DMS 273 treated with DMSO at 0.1 percent for 48 hours (cell line): ENCODE data around the gene CAPZB.
"Not testable (repeated sequence)": the region's sequence is repeated elsewhere in the genome, so short reads cannot be mapped to it uniquely, and the experiment has no call there.

Experiments used
- DNase-seq: peaks from one replicate; lab custom pipeline; 2025; lab: John Stamatoyannopoulos, UW

Gene CAPZB

DNA sequence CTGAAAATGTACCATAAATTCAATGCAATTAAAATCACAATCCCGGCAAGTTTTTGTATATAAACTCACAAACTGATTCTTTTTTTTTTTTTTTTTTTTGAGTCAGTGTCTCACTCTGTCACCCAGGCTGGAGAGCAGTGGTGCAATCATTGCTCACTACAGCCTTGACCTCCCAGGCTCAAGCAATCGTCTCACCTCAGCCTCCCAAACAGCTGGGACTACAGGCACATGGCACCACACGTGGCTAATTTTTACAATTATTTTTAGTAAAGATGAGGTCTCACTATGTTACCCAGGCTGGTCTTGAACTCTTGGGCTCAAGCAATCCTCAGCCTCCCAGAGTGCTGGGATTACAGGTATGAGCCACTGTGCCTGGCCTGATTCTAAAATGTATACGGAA, 12.1 kb upstream of the CAPZB start:
- DNase-seq = not testable (repeated sequence)

DNA sequence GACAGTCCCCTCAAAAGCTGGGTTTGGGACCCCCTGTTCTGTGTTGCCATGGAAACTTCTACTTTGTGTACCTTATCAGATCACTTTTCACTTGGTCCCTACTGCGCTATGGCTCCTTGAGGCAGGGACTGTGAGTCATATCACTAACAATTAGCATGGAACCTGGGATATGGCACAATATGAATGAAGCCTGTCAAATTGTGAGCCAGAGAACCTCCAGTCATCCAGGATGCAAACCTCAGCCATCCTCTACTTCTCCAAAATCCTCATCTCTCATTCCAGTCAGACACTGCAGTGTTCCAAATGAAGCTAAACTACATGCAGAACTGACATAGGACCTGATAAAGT, 11.2 kb upstream of the CAPZB start:
- no peak for DNase-seq

DNA sequence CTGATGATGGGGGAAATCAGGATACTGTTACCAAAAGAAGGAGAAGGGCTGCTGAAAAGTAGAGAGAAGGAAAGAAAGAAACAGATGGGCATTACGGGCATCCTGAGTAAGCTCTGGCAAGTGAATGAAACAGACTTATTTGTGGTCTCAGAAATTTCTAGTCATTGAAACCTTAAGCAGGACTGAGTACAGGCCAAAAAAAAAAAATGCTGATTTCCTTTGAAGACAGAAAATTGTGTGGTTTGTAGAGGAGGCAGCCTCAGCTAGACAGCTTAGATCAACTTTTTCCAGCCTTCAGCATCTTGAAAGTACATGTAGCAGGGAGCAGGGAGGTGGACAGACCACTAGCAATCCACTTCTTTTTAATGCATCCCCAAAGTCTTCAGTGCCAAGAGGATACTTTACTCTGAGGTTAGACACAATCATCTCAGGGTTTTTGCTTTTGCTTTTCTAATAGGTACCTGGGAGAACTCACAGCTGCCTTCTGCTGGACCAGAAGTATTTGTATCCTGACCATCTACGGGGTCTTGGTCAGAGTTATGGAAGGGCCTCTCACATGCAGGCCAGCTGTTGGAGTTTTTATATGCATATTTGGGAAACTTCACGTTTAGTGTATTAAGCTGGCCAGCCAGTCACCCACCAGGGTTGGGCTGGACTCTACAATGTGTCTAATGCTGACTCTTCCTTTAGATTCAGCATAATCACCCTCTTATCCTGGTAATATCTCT, 10.6 kb upstream of the CAPZB start:
- no peak for DNase-seq

GRCh38 chr1:19495000-19495656, 9.8 kb upstream of the CAPZB start:
- no peak for DNase-seq

DNA sequence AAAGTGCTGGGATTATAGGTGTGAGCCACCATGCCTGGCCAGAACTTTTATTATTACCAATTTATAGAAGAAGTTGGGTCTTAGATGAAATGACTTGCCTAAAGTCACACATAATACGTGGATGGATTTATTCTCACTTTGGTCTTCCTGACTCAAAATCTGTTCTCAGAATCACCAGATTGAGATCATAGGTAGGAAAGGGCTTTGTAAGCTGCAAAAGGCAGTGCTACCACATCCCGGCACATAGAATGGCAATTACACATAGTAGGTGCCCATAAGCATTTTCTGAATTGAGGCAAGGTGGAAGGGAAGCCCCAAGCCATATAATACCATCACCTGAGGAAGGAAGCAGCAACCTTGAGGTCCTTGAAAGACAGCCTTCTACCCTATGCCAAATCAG, 8.2 kb upstream of the CAPZB start:
- DNase-seq = no peak

DNA sequence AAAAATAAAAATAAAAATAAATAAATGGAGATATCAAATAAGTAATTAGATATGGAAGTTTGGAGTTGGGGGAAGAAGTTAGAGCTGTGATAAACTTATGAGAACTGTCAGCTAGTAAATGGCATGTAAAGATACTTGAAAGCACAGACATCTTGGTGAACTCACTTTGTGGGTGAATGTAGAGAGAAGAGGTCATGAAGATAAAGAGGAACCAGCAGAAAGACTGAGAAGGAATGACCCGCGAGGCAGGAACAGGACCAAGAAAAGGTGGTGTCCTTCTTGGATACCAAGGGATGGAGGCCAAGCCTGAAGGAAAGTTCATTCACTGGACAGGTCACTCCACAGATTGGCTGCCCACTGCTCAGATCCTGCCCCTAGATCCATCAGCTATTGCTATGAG, 4.7 kb upstream of the CAPZB start:
- no peak for DNase-seq

DNA sequence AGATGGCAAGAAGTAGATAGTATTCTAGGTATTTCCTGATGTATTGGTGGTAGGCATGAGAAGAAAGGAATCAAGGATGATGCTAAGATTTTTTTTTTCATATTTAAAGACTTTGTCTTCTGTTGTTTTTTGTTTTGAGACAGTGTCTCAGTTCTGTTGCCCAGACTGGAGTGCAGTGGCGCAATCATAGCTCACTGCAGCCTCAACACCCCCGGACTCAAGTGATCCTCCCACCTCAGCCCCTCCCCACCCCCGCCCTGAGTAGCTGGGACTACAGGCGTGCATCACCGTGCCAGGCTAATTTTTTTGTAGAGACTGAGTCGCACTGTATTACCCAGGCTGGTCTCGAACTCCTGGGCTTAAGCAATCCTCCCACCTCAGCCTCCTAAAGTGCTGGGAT, 2.8 kb upstream of the CAPZB start:
- no peak for DNase-seq

GRCh38 chr1:19484798-19485361, 459 bp downstream of the CAPZB start:
- no peak for DNase-seq

DNA sequence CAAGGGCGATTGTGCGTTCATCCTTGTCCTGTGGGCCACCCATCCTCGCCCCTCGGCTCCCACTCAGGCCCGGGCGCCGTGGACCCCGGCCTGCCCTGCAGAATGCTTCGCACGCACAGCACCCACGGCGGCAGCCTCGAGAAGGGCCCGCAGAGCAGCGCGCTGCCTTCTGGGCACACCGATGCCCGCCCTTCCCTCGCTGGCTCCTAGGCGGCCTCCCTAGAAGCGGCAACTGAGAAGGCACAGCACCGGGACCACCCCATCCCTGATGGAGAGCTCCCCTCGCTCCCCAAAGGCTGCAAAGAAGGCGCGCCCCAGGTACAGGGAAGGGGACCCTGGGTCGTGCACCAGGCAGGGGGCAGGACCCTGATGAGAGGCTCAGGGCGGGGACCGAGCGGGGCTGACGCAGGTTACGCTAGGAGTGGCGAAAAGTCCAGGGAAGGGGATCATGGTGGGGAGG, 971 bp downstream of the CAPZB start:
- DNase-seq = no peak

DNA sequence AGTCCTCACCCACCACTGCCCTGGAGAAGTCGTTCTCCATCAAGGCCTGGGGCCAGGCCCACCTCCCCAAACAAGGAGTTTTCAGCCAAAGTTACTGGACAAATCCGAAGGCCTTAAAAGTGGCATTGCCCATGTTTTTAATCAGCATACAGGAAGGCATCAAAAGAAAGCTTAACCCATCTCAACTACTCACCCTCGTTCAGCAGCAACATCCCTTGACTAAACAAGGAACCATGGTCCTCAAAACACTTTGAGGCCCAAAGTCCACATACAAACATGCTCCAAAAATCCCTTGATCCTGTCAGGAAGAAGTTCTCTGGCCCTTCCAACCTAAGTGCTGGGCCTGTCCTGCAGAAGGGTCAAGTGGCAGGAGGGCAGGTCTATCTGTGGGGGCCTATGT, 1.6 kb downstream of the CAPZB start:
- no peak for DNase-seq

DNA sequence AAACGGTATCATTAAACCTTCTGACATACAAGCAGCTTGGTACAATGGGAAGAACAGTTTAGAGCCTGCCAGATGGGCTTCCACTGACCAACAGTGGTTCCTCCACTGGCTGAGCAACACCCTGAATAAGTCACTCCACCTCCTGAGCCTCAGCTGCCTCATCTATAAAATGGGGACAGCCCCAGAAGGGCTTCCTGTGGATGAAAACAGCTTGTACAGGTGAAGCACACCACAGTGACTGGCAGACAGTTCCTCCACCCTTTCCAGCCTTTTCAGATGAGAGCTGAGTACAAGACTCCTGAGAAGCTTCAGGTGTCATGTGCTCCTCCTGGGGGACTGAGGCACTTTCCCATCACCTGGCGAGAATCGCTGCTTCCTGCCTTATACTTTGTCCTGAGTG, 2.1 kb downstream of the CAPZB start:
- DNase-seq = no peak

- no peak for DNase-seq
These were observed 3.4 kb downstream of the CAPZB start for GRCh38 chr1:19481826-19482398.

DNA sequence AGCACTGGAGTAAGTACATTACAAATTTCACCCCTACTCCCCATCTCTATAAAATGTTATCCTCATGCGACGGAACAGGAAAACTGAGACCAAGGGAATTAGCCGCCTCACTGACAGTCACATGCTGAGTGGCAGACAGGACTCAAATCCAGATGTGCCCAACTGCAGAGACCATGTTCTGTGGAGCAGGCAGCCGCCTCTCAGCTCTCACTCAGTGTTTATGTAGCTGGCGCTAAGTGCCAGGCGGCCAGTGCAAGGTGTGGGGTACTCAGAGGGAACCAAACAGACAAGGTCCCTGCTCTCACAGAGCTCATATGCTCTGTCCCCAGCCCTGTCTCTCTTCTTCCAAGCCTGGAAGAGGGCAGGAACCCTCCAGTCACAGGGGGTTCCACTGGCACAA, 5.1 kb downstream of the CAPZB start:
- no peak for DNase-seq

DNA sequence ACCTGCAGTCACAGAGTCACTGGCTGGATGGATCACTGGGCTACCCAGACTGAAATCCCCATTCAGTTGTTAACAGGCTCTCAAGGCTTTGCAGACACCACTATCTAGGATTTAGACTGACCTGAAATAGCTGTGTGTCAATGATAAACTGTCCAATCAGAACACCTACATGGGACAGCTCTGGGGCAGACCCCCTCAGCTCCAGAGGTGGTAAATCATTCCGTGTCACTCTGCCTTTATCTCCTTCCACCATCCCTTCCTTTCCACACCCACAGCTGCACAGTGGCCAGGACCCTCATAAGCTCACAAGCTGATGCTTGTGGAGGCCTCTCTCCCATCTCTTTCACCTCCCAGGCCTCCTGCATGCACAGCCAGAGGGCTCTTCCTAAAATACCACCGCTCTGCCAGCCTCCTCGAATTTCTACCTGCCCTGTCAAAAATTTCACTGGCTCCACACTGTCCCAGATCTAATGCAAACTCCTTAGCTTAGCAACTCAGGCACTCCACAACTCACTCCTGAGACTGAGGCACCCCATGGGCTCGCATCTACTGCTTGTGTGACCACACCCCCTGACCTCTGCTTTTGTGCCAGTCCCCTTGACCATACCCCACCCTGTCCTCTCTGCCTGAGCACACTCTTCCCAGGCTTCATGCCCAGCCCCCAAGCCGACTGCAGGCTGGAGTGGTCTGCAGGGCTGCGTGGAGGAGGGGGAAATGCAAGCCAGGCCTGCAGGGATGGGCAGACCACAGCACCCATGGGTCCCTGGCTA, 5.8 kb downstream of the CAPZB start:
- DNase-seq = no peak

DNA sequence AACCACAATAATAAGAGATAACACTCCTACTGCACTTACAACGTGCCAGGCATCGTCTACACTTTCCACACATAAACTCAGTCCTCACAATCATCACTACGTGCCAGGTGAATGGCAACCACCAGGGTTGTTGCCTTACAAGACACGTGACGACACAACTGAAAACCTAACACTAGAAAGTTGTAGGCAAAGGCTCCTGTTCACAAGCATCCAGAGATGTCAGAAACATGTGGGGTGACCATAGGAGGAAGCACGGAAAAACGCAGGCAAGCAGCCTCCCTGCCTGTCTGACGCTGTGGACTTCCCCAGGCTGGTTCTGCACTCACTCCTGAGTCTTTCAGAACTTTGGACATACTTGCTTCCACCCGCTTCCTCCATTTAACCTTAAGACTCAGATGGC, 7.0 kb downstream of the CAPZB start:
- no peak for DNase-seq

- DNase-seq = no peak
These were observed 7.8 kb downstream of the CAPZB start for GRCh38 chr1:19477284-19478249.

GRCh38 chr1:19476450-19477190, 8.7 kb downstream of the CAPZB start:
- no peak for DNase-seq

DNA sequence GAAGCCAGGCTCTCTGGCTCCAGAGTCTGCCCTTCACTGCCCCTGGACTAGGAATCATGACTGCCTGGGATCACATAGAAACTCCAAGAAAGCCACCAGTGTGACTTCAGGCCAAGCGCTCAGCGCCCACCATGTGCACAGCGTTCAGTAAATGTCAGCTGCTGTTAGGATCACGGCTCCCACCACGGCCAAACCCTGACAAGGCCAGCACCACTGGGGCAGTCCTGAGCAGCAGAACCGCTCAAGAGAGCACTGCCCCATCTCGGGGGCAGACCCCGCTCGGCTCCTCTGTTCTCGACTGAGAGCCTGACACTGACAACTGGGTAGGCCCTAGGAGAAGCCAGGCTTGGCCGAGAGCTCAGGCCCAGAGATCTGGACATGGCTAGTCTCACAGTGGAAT, 10.0 kb downstream of the CAPZB start:
- no peak for DNase-seq

- no peak for DNase-seq
These were observed 13.2 kb downstream of the CAPZB start for GRCh38 chr1:19472174-19472573.

DNA sequence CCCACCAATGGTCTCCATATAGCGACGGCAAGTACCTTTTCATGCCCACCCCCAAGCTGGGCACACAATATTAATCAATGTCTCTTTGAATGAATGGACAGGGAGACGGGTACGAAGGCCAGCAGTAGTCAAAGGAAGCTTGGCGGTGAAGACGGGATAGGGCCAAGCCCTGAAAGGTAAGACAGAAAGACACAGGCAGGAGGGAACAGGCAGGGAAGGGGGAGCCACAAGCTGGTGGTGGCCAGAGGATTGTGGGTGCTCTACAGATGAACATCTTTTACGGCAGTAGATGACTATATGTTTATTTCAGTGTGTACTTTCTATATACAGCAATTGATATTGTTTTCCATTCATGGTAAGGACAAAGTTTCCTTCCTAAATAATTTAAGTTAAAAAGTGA, 16.3 kb downstream of the CAPZB start:
- DNase-seq = no peak
